Measurements from ENCODE around the gene SAMD3.
"Not testable (repeated sequence)": the region's sequence is repeated elsewhere in the genome, so short reads cannot be mapped to it uniquely, and the experiment has no call there.

The SAMD3 gene

GRCh38 chr6:130132286-130132701, 90.5 kb downstream of the SAMD3 start:
- DNase-seq (ENCODE audit: low read depth in 1 of 2, low spot score in 1 of 2) = no peak
- no peak for TF ChIP-seq JUND (IDR thresholded peaks at IDR 0.05; ENCODE audit: low read depth)
- in situ Hi-C loops (cut with HindIII; ENCODE audit: low pct_unique_long_range_greater_than_20kb, low sequenced_read_pairs) = no loop called here

- TF ChIP-seq JUND (IDR thresholded peaks at IDR 0.05; ENCODE audit: low read depth) = no peak
- DNase-seq (ENCODE audit: low read depth in 1 of 2, low spot score in 1 of 2) = peak in 1 of 2 experiments; percentile 14
- in situ Hi-C loops (cut with HindIII; ENCODE audit: low pct_unique_long_range_greater_than_20kb, low sequenced_read_pairs) = no loop called here
These were observed 92.9 kb downstream of the SAMD3 start for GRCh38 chr6:130129762-130130246.

DNA sequence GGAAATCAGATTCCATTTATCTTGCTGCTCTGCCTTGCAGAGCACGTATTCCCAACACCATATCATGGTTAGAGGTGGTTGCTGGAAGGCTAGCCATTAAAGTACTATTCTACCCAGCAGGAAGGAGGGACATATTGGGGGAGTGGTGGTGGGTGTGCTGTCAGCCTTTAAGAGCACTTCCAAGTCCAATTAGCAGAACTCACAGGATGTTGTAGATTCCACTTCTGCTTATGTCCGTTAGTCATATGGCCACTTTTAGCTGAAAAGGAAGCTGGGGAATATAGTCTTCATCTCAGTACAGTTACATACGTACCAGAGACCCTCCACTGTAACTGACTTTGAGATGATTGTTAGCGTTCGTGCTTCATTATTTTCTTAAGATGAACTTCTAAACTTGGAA, 94.4 kb downstream of the SAMD3 start:
- in situ Hi-C loops (cut with HindIII; ENCODE audit: low pct_unique_long_range_greater_than_20kb, low sequenced_read_pairs) = no loop called here
- TF ChIP-seq JUND (IDR thresholded peaks at IDR 0.05; ENCODE audit: low read depth) = no peak
- DNase-seq (ENCODE audit: low read depth in 1 of 2, low spot score in 1 of 2) = no peak

GRCh38 chr6:130127195-130127594, 95.6 kb downstream of the SAMD3 start:
- TF ChIP-seq JUND (IDR thresholded peaks at IDR 0.05; ENCODE audit: low read depth) = no peak
- in situ Hi-C loops (cut with HindIII; ENCODE audit: low pct_unique_long_range_greater_than_20kb, low sequenced_read_pairs) = no loop called here
- DNase-seq (ENCODE audit: low read depth in 1 of 2, low spot score in 1 of 2) = no peak

GRCh38 chr6:130122243-130122642, 100.5 kb downstream of the SAMD3 start:
- no peak for DNase-seq (ENCODE audit: low read depth in 1 of 2, low spot score in 1 of 2)
- no peak for TF ChIP-seq JUND (IDR thresholded peaks at IDR 0.05; ENCODE audit: low read depth)
- in situ Hi-C loops (cut with HindIII; ENCODE audit: low pct_unique_long_range_greater_than_20kb, low sequenced_read_pairs) = no loop called here

GRCh38 chr6:130120731-130121130, 102.0 kb downstream of the SAMD3 start:
- in situ Hi-C loops (cut with HindIII; ENCODE audit: low pct_unique_long_range_greater_than_20kb, low sequenced_read_pairs) = no loop called here
- TF ChIP-seq JUND (IDR thresholded peaks at IDR 0.05; ENCODE audit: low read depth) = no peak
- no peak for DNase-seq (ENCODE audit: low read depth in 1 of 2, low spot score in 1 of 2)

GRCh38 chr6:130119211-130119610, 103.5 kb downstream of the SAMD3 start:
- no peak for TF ChIP-seq JUND (IDR thresholded peaks at IDR 0.05; ENCODE audit: low read depth)
- no peak for DNase-seq (ENCODE audit: low read depth in 1 of 2, low spot score in 1 of 2)
- in situ Hi-C loops (cut with HindIII; ENCODE audit: low pct_unique_long_range_greater_than_20kb, low sequenced_read_pairs) = no loop called here

DNA sequence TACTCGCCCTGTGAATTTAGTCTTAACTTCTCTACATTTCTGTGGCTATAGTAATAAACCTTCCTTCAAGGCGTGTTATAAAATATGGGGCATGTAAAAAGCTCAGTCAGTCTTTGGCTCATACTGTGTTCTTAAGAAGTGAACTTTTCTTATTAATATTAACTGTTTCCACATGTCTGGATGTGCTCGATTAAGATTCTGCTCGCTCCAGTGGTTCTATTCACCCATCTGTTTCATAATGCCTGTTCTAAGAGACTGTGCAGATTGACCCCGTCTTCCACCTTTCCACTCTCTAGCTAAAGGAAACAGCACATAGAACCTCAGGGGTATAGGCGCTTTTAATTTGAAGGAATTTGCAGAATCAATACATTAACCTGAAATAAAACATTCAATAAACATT, 104.5 kb downstream of the SAMD3 start:
- in situ Hi-C loops (cut with HindIII; ENCODE audit: low pct_unique_long_range_greater_than_20kb, low sequenced_read_pairs) = no loop called here
- TF ChIP-seq JUND (IDR thresholded peaks at IDR 0.05; ENCODE audit: low read depth) = no peak
- no peak for DNase-seq (ENCODE audit: low read depth in 1 of 2, low spot score in 1 of 2)

DNA sequence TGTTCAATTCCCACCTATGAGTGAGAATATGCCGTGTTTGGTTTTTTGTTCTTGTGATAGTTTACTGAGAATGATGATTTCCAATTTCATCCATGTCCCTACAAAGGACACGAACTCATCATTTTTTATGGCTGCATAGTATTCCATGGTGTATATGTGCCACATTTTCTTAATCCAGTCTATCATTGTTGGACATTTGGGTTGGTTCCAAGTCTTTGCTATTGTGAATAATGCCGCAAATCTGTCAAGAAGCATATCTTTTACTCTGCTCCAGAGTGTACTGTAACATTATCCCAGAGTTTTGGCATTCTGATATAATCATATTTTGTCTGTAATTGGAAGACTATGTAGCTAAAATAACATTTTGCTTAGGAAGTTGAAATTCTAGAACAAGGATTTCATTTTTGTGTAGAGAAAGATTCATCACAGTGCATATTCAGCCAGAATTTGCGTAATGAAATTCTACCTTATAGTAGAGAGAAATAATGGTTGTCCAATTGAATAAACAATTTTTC, 105.5 kb downstream of the SAMD3 start:
- DNase-seq (ENCODE audit: low read depth in 1 of 2, low spot score in 1 of 2); in situ Hi-C loops (cut with HindIII; ENCODE audit: low pct_unique_long_range_greater_than_20kb, low sequenced_read_pairs): not testable (repeated sequence)

GRCh38 chr6:130116273-130116672, 106.5 kb downstream of the SAMD3 start:
- no peak for TF ChIP-seq JUND (IDR thresholded peaks at IDR 0.05; ENCODE audit: low read depth)
- in situ Hi-C loops (cut with HindIII; ENCODE audit: low pct_unique_long_range_greater_than_20kb, low sequenced_read_pairs) = no loop called here
- DNase-seq (ENCODE audit: low read depth in 1 of 2, low spot score in 1 of 2) = no peak

DNA sequence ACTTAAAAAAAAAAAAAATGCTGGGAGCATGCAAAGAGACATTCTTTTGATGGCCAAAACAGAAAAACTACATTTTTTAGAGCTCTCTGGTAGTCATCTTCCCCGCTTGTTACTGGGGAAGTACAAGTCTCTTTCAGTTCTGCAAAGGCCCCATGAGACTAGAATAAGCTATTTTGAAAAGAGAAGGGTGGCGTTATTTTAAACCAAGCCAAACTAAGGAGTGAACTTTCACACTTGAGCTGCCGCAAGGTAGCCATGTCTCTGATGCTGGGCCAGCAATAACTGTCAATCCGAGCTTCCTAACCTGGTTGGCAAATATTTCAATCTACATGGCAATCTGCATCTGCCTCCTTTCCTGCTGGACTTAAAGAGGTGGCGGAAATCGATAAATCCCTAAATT, 107.7 kb downstream of the SAMD3 start:
- no peak for TF ChIP-seq JUND (IDR thresholded peaks at IDR 0.05; ENCODE audit: low read depth)
- in situ Hi-C loops (cut with HindIII; ENCODE audit: low pct_unique_long_range_greater_than_20kb, low sequenced_read_pairs) = no loop called here
- DNase-seq (ENCODE audit: low read depth in 1 of 2, low spot score in 1 of 2) = no peak

- DNase-seq (ENCODE audit: low read depth in 1 of 2, low spot score in 1 of 2) = no peak
- in situ Hi-C loops (cut with HindIII; ENCODE audit: low pct_unique_long_range_greater_than_20kb, low sequenced_read_pairs) = no loop called here
- TF ChIP-seq JUND (IDR thresholded peaks at IDR 0.05; ENCODE audit: low read depth) = no peak
These were observed 109.5 kb downstream of the SAMD3 start for GRCh38 chr6:130113201-130113710.

DNA sequence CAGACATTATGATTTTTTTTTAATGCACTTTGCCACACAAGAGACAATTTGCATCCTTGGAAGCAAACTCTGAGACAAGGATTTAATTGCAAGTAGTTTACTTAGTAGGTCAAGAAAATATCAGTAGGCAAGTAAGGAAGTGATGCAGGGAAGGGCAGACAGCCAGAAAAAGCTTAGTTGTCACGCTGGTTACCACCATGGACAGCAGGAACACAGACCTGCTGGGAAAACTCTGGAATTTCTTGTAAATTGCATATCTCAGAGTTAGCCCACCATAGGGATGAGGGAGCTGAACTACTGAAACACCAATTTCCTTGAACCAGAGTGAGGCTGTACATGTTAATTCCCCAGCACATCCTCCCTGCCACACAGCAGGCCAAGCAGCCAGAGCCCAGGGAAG, 111.7 kb downstream of the SAMD3 start:
- TF ChIP-seq JUND (IDR thresholded peaks at IDR 0.05; ENCODE audit: low read depth) = no peak
- no peak for DNase-seq (ENCODE audit: low read depth in 1 of 2, low spot score in 1 of 2)
- in situ Hi-C loops (cut with HindIII; ENCODE audit: low pct_unique_long_range_greater_than_20kb, low sequenced_read_pairs) = no loop called here

- in situ Hi-C loops (cut with HindIII; ENCODE audit: low pct_unique_long_range_greater_than_20kb, low sequenced_read_pairs) = no loop called here
- no peak for TF ChIP-seq JUND (IDR thresholded peaks at IDR 0.05; ENCODE audit: low read depth)
- no peak for DNase-seq (ENCODE audit: low read depth in 1 of 2, low spot score in 1 of 2)
These were observed 115.0 kb downstream of the SAMD3 start for GRCh38 chr6:130107710-130108109.

Measured in T47D (cell line).